GM12878 (cell line): ENCODE measurements around the gene MGAT5. TPM values are rescaled to one million over a fixed set of nuclear protein-coding genes. Genes with fewer than 3 reads are reported as not detected.

Experiments
- ATAC-seq: fragments of 200-7000 bp; cut with Tn5 transposase; 3 replicates; pipeline ENCODE4 v1.9.1; 2020; ENCODE audit warnings: mild to moderate bottlenecking, moderate library complexity
- BruUV-seq: library from RNA; stranded (reverse); fragments of 400-500 nt; replicated peaks from 2 replicates; lab custom pipeline; 2021; lab: Mats Ljungman, UMichigan
- CTCF ChIA-PET: fragments of 300-600 bp; sonication (Branson Sonifier 250); formaldehyde crosslinking; extraction: SDS; loops from one replicate; lab custom pipeline; 2021; ENCODE audit warnings: inconsistent platforms; lab: Yijun Ruan, JAX
- POLR2A ChIA-PET: fragments of 350-600 bp; formaldehyde crosslinking; extraction: SDS; loops from one replicate; lab custom pipeline; 2021; ENCODE audit warnings: inconsistent platforms; lab: Charles Lee
- RAD21 ChIA-PET: fragments of 300-600 bp; sonication (Branson Sonifier 250); formaldehyde crosslinking; loops from one replicate; lab custom pipeline; 2023; ENCODE audit warnings: antibody characterized with exemption; ENCODE audit not compliant: unreplicated experiment; lab: Charles Lee
- SMC1A ChIA-PET: fragments of 300-600 bp; sonication (Branson Sonifier 250); formaldehyde crosslinking; loops from one replicate; lab custom pipeline; 2023; ENCODE audit not compliant: unreplicated experiment, uncharacterized antibody; lab: Charles Lee
- DNase-seq: peaks from one replicate; pipeline ENCODE4 v3.0.0-alpha.2; 2011; ENCODE audit warnings: low read depth, low spot score
- FAIRE-seq: peaks from 3 replicates; lab custom pipeline; 2011; peaks lifted over from hg19 to GRCh38; lab: Jason Lieb, UNC
- H2AFZ ChIP-seq: 2 replicates; pipeline ENCODE4 v1.6.0; 2011; ENCODE audit warnings: low read depth, low read length, control low read depth; ENCODE audit not compliant: control insufficient read depth
- H3K27ac ChIP-seq: 2 replicates; pipeline ENCODE4 v1.5.1; 2011; ENCODE audit warnings: control low read depth; ENCODE audit not compliant: control insufficient read depth, insufficient read depth
- H3K27me3 ChIP-seq, 2 experiments: replicated peaks in 1 of 2; 2 replicates each; pipeline versions ENCODE4 v1.6.0 to v1.6.1; 2011; ENCODE audit warnings: low read length in 1 of 2; ENCODE audit not compliant: control insufficient read depth in 2 of 2, insufficient read depth in 2 of 2
- H3K36me3 ChIP-seq, 2 experiments: 2 replicates each; pipeline ENCODE4 v1.5.1; 2011; ENCODE audit warnings: low read length in 1 of 2; ENCODE audit not compliant: control insufficient read depth in 2 of 2, insufficient read depth in 2 of 2
- H3K4me1 ChIP-seq: 2 replicates; pipeline ENCODE4 v1.6.1; 2011; ENCODE audit warnings: mild to moderate bottlenecking, low read length, moderate library complexity, mixed read lengths; ENCODE audit not compliant: control insufficient read depth, insufficient read depth
- H3K4me2 ChIP-seq: 2 replicates; pipeline ENCODE4 v1.6.0; 2011; ENCODE audit warnings: control low read depth; ENCODE audit not compliant: control insufficient read depth, insufficient read depth
- H3K4me3 ChIP-seq: fragments of 200-600 bp; sonication (generic); 2 replicates; pipeline ENCODE4 v1.5.1; 2016
- H3K79me2 ChIP-seq: 2 replicates; pipeline ENCODE4 v1.6.0; 2011; ENCODE audit warnings: low read length; ENCODE audit not compliant: control insufficient read depth, insufficient read depth
- H3K9ac ChIP-seq: 2 replicates; pipeline ENCODE4 v1.8.0; 2011; ENCODE audit warnings: low read length, control low read depth, mixed read lengths; ENCODE audit not compliant: control insufficient read depth, insufficient read depth
- H3K9me3 ChIP-seq: replicated peaks from 3 replicates; pipeline ENCODE4 v1.5.1; 2011; ENCODE audit warnings: mild to moderate bottlenecking, low read length; ENCODE audit not compliant: control insufficient read depth, insufficient read depth
- H4K20me1 ChIP-seq: 2 replicates; pipeline ENCODE4 v1.6.0; 2011; ENCODE audit not compliant: control insufficient read depth, insufficient read depth
- ASH2L ChIP-seq: fragments of 300-600, 200-600 bp; sonication (generic); IDR thresholded peaks from 2 replicates; pipeline ENCODE4 v1.6.1; 2017; ENCODE audit warnings: low read depth, mild to moderate bottlenecking, borderline replicate concordance
- BMI1 ChIP-seq: fragments of 450-650 bp; IDR thresholded peaks from 2 replicates; pipeline ENCODE4 v1.6.1; 2016; ENCODE audit warnings: mild to moderate bottlenecking, moderate library complexity, borderline replicate concordance
- DPF2 ChIP-seq: fragments of 450-650 bp; IDR thresholded peaks from 2 replicates; pipeline ENCODE4 v1.6.1; 2017; ENCODE audit warnings: mild to moderate bottlenecking
- FOXM1 ChIP-seq: IDR thresholded peaks from 2 replicates; pipeline ENCODE4 v1.6.1; 2012; ENCODE audit warnings: low read depth, mild to moderate bottlenecking, inconsistent platforms, low read length, moderate library complexity
- IKZF1 ChIP-seq: fragments of 450-650 bp; conservative IDR thresholded peaks from 2 replicates; pipeline ENCODE4 v1.6.1; 2017; ENCODE audit warnings: antibody characterized with exemption, mild to moderate bottlenecking
- IRF3 ChIP-seq: fragments of 450-650 bp; IDR thresholded peaks from 2 replicates; pipeline ENCODE4 v1.6.1; 2014; ENCODE audit warnings: mild to moderate bottlenecking
- MTA3 ChIP-seq: IDR thresholded peaks from 2 replicates; pipeline ENCODE4 v1.6.1; 2012; ENCODE audit warnings: low read length, inconsistent platforms, borderline replicate concordance
- MXI1 ChIP-seq: fragments of 150-350 bp; IDR thresholded peaks from 2 replicates; pipeline ENCODE4 v1.6.1; 2011; ENCODE audit warnings: low read depth, mild to moderate bottlenecking, inconsistent platforms, low read length, improper control_type of control experiment
- NR2C2 ChIP-seq: IDR thresholded peaks from 2 replicates; pipeline ENCODE4 v1.6.1; 2011; ENCODE audit warnings: borderline replicate concordance, low read depth; ENCODE audit not compliant: control insufficient read depth, insufficient read length
- RB1 ChIP-seq: fragments of 450-650 bp; formaldehyde crosslinking; IDR thresholded peaks from 2 replicates; pipeline ENCODE4 v1.6.1; 2017; ENCODE audit warnings: mild to moderate bottlenecking, borderline replicate concordance
- RBBP5 ChIP-seq: fragments of 200-600 bp; sonication (generic); conservative IDR thresholded peaks from 2 replicates; pipeline ENCODE4 v1.6.1; 2016
- WGBS: methylation state at CpG from one replicate; pipeline ENCODE4 v1.1.6; 2016; ENCODE audit warnings: low lambda C conversion rate; ENCODE audit not compliant: insufficient replicate concordance, insufficient coverage; ENCODE audit errors: missing lambda C conversion rate; 5-methylcytosine and 5-hydroxymethylcytosine counted together
- in situ Hi-C: fragments of 300-500 bp; cut with MboI; formaldehyde crosslinking; loops from 9 replicates; pipeline ENCODE4 v1.14.3; 2018; ENCODE audit warnings: mixed read lengths
- intact Hi-C: fragments of 100-400 bp; cut with micrococcal nuclease; formaldehyde crosslinking; loops from one replicate; pipeline ENCODE4 v1.14.2; 2022; ENCODE audit not compliant: unreplicated experiment
- polyA plus RNA-seq, 11 experiments: library from polyadenylated mRNA; depleted of rRNA in 4 of 11; unstranded in 6 of 11; stranded (reverse) in 5 of 11; fragments of >200 nt; fragmentation: Nextera tagmentation in 4 of 11; fragmentation: Illumina TruSeq in 1 of 11; extraction: Ambion mirVana in 4 of 11; extraction: Trizol in 1 of 11; gene quantifications; 1 replicate in 1 of 11; 2 replicates in 10 of 11; pipeline versions ENCODE4 v1.2.1 to v1.2.3, GENCODE V29; 2011 to 2016; ENCODE audit warnings: inconsistent platforms in 2 of 11, missing spikeins in 2 of 11, low read depth in 1 of 11
- total RNA-seq, 4 experiments: library from RNA; depleted of rRNA in 3 of 4; stranded (reverse); fragments of >200 nt in 3 of 4; fragmentation: Illumina TruSeq in 1 of 4; extraction: Trizol in 1 of 4; gene quantifications; 2 replicates each; pipeline versions ENCODE4 v1.2.1 to v1.2.3, GENCODE V29; 2013 to 2021

MGAT5 gene
- total and polyA plus RNA-seq, 10 of the 15 experiments (the other 5 are each of a cell fraction or from before 2014, with no cell fraction given), result 4.9 to 104 (median 36.2) TPM

GRCh38 chr2:134362152-134362668 is 108.3 kb downstream of the MGAT5 start:
- BruUV-seq, result no TSS peak
- ChIA-PET POLR2A (interaction anchor here (0.5 kb wide), 1 partner anchor 87 kb away, joined by 4 read pairs; no protein-coding TSS in a partner anchor), RAD21 (interaction anchor here (1.0 kb wide), 1 partner anchor 116 kb away, joined by 3 read pairs; no protein-coding TSS in a partner anchor), CTCF (interaction anchor here (1.5 kb wide), 1 partner anchor 37 kb away, joined by 3 read pairs; no protein-coding TSS in a partner anchor), SMC1A (interaction anchor here (1.0 to 1.6 kb wide), 3 partner anchors 9 to 26 kb away, joined by 3 to 5 read pairs (median 3); no protein-coding TSS in a partner anchor)
- no peak for TF ChIP-seq ASH2L
- TF ChIP-seq DPF2, result no peak
- no peak for TF ChIP-seq MTA3
- no peak for TF ChIP-seq IKZF1
- no peak for TF ChIP-seq BMI1
- TF ChIP-seq FOXM1, result no peak
- intact Hi-C loops (no loop called here), in situ Hi-C loops (no loop called here)
- Histone ChIP-seq H3K4me3 (no peak overlapping the region), H3K27ac (no peak overlapping the region), H3K79me2 (no peaks in the 10 kb centered on the region), H3K27me3 (no peaks in the 10 kb centered on the region), H3K36me3 (peaks cover 8 to 30% of the 10 kb centered on the region in 2 experiments), H3K4me1 (no peaks in the 10 kb centered on the region), H3K9ac (no peak overlapping the region), H3K4me2 (no peak overlapping the region), H2AFZ (no peak overlapping the region), H3K9me3 (no peaks in the 10 kb centered on the region), H4K20me1 (no peaks in the 10 kb centered on the region)
- 100% methylated on average over 1 of the region's 1 CpG for WGBS
- DNase-seq (no peak), ATAC-seq (no peak), FAIRE-seq (no peak)

GRCh38 chr2:134362740-134363139 is 108.9 kb downstream of the MGAT5 start:
- Histone ChIP-seq H3K4me3 (no peak overlapping the region), H3K27me3 (no peaks in the 10 kb centered on the region), H3K36me3 (peaks cover 8 to 30% of the 10 kb centered on the region in 2 experiments), H3K27ac (no peak overlapping the region), H3K9ac (no peak overlapping the region), H3K79me2 (no peaks in the 10 kb centered on the region), H3K4me2 (no peak overlapping the region), H3K4me1 (peaks cover under 1% of the 10 kb centered on the region; the same call in 1 of the 2 replicates), H4K20me1 (no peaks in the 10 kb centered on the region), H2AFZ (no peak overlapping the region), H3K9me3 (no peaks in the 10 kb centered on the region)
- CTCF ChIA-PET, result interaction anchor here (1.5 kb wide), 1 partner anchor 36 kb away, joined by 3 read pairs; no protein-coding TSS in a partner anchor
- RAD21 ChIA-PET, result interaction anchor here (1.0 kb wide), 1 partner anchor 117 kb away, joined by 3 read pairs; no protein-coding TSS in a partner anchor
- no peak for DNase-seq
- SMC1A ChIA-PET, result interaction anchor here (1.4 to 1.6 kb wide), 2 partner anchors 9 to 25 kb away, joined by 3 to 5 read pairs; no protein-coding TSS in a partner anchor
- no peak for FAIRE-seq
- no TSS peak for BruUV-seq
- ATAC-seq, result no peak
- 100% methylated on average over 1 of the region's 1 CpG for WGBS
- intact Hi-C loops (no loop called here), in situ Hi-C loops (no loop called here)
- TF ChIP-seq IRF3 (no peak), MXI1 (no peak), RB1 (no peak), RBBP5 (no peak), NR2C2 (no peak)
- POLR2A ChIA-PET, result no interaction called here
